DND-41 (cell line): ENCODE measurements around the gene PVALEF.

Experiments
- ATAC-seq: fragments of 200-7000 bp; cut with Tn5 transposase; 3 replicates; pipeline ENCODE4 v1.9.1; 2021; ENCODE audit warnings: low read depth; ENCODE audit not compliant: insufficient read depth
- DNase-seq: peaks from one replicate; pipeline ENCODE4 v3.0.0-alpha.2; 2020
- H2AFZ ChIP-seq: 2 replicates; pipeline ENCODE4 v1.6.0; 2012; ENCODE audit warnings: low read depth, low read length
- H3K27ac ChIP-seq: 2 replicates; pipeline ENCODE4 v1.5.1; 2012; ENCODE audit warnings: low read length, inconsistent platforms
- H3K27me3 ChIP-seq: fragments of 200-600 bp; sonication (generic); 2 replicates; pipeline ENCODE4 v1.6.0; 2012; ENCODE audit warnings: low read length, mild to moderate bottlenecking, inconsistent platforms; ENCODE audit not compliant: insufficient read depth, poor library complexity
- H3K36me3 ChIP-seq: 2 replicates; pipeline ENCODE4 v1.5.1; 2012; ENCODE audit warnings: low read length, inconsistent platforms; ENCODE audit not compliant: insufficient read depth
- H3K4me1 ChIP-seq: 2 replicates; pipeline ENCODE4 v1.5.1; 2012; ENCODE audit warnings: mild to moderate bottlenecking, low read length; ENCODE audit not compliant: insufficient read depth
- H3K4me2 ChIP-seq: 2 replicates; pipeline ENCODE4 v1.6.0; 2012; ENCODE audit warnings: mild to moderate bottlenecking, moderate library complexity, low read length, inconsistent platforms; ENCODE audit not compliant: insufficient read depth
- H3K4me3 ChIP-seq, 2 experiments: fragments of 200-600 bp in 1 of 2; shearing (Covaris generic) in 1 of 2; 2 replicates each; pipeline ENCODE4 v1.5.1; 2012 to 2016; ENCODE audit warnings: inconsistent platforms in 2 of 2, low read length in 2 of 2, mild to moderate bottlenecking in 2 of 2, low read depth in 1 of 2, moderate library complexity in 1 of 2
- H3K79me2 ChIP-seq: 2 replicates; pipeline ENCODE4 v1.6.0; 2012; ENCODE audit warnings: low read length, inconsistent platforms; ENCODE audit not compliant: insufficient read depth
- H3K9ac ChIP-seq: 2 replicates; pipeline ENCODE4 v1.6.0; 2012; ENCODE audit warnings: low read depth, mild to moderate bottlenecking, inconsistent platforms, low read length, moderate library complexity
- H3K9me3 ChIP-seq: 2 replicates; pipeline ENCODE4 v1.5.1; 2012; ENCODE audit warnings: low read length, moderate library complexity, mild to moderate bottlenecking, inconsistent platforms; ENCODE audit not compliant: insufficient read depth, severe bottlenecking
- H4K20me1 ChIP-seq: 2 replicates; pipeline ENCODE4 v1.6.0; 2012; ENCODE audit warnings: low read length; ENCODE audit not compliant: insufficient read depth
- CTCF ChIP-seq: IDR thresholded peaks from 2 replicates; pipeline ENCODE4 v1.5.1; 2012; ENCODE audit warnings: borderline replicate concordance, low read length, moderate library complexity, mild to moderate bottlenecking; ENCODE audit not compliant: poor library complexity, severe bottlenecking; ENCODE audit errors: extremely low read depth
- EZH2 ChIP-seq: IDR thresholded peaks from 3 replicates; pipeline ENCODE4 v1.6.1; 2012; ENCODE audit warnings: borderline replicate concordance, low read depth, mild to moderate bottlenecking, moderate library complexity, low read length, inconsistent platforms; ENCODE audit not compliant: severe bottlenecking

The PVALEF gene

GRCh38 chr17:81207610-81208581 lies 42.6 kb downstream of the PVALEF start:
- ATAC-seq: peak; percentile 73
- TF ChIP-seq CTCF (no peak), EZH2 (no peak)
- no peak overlapping the region for H3K27ac ChIP-seq

GRCh38 chr17:81208651-81209050 lies 43.3 kb downstream of the PVALEF start:
- no peaks in the 10 kb centered on the region for H3K27me3 ChIP-seq
- H3K9ac ChIP-seq: no peak overlapping the region
- no peak overlapping the region for H3K27ac ChIP-seq
- ATAC-seq (no peak), DNase-seq (no peak)
- no peak for TF ChIP-seq CTCF
- no peak for TF ChIP-seq EZH2
- peaks cover 28% of the 10 kb centered on the region for H4K20me1 ChIP-seq
- no peaks in the 10 kb centered on the region for H3K9me3 ChIP-seq
- peaks cover 42% of the 10 kb centered on the region for H3K36me3 ChIP-seq
- no peak overlapping the region for H2AFZ ChIP-seq
- H3K4me2 ChIP-seq: no peak overlapping the region
- H3K4me1 ChIP-seq: no peaks in the 10 kb centered on the region
- H3K4me3 ChIP-seq: no peak overlapping the region
- H3K79me2 ChIP-seq: peaks cover 6% of the 10 kb centered on the region

More at GRCh38 chr17:81207610-81208581, 42.6 kb downstream of the PVALEF start:
- H3K27me3 ChIP-seq: no peaks in the 10 kb centered on the region
- peaks cover 26% of the 10 kb centered on the region for H4K20me1 ChIP-seq
- H2AFZ ChIP-seq: no peak overlapping the region
- no peaks in the 10 kb centered on the region for H3K9me3 ChIP-seq
- H3K79me2 ChIP-seq: peaks cover 3% of the 10 kb centered on the region; the same call in 1 of the 2 replicates
- no peak overlapping the region for H3K4me2 ChIP-seq
- H3K9ac ChIP-seq: no peak overlapping the region
- H3K36me3 ChIP-seq: peaks cover 49% of the 10 kb centered on the region
- no peak overlapping the region for H3K4me3 ChIP-seq
- DNase-seq: peak; percentile 53
- H3K4me1 ChIP-seq: no peaks in the 10 kb centered on the region

- Histone ChIP-seq H3K4me1 (no peaks in the 10 kb centered on the region), H3K9me3 (no peaks in the 10 kb centered on the region), H3K9ac (no peak overlapping the region), H3K27me3 (no peaks in the 10 kb centered on the region), H3K4me2 (no peak overlapping the region), H3K4me3 (no peak overlapping the region), H3K36me3 (peaks cover 37% of the 10 kb centered on the region), H3K27ac (no peak overlapping the region), H3K79me2 (peaks cover 7% of the 10 kb centered on the region), H4K20me1 (peaks cover 30% of the 10 kb centered on the region), H2AFZ (no peak overlapping the region)
- no peak for ATAC-seq
- TF ChIP-seq CTCF (no peak), EZH2 (no peak)
- no peak for DNase-seq
These were observed 43.8 kb downstream of the PVALEF start for GRCh38 chr17:81209141-81209540.
